Testis (tissue), 5 donors: ENCODE data around the gene CHRNE. TPM values are rescaled to one million over a fixed set of nuclear protein-coding genes. Genes with fewer than 3 reads are reported as not detected.
A peak's percentile ranks its signal among the peaks of the same experiment; 100 is the strongest.

Source experiments
- DNase-seq: peaks from one replicate; pipeline ENCODE4 v3.0.0-alpha.2; 2019
- H3K27ac ChIP-seq, 2 donors: fragments of 200-600 bp; sonication (generic); one replicate each; pipeline ENCODE4 v1.5.1; 2019
- H3K27me3 ChIP-seq: fragments of 200-600 bp; sonication (generic); one replicate; pipeline ENCODE4 v1.5.1; 2019
- H3K36me3 ChIP-seq: fragments of 200-600 bp; sonication (generic); one replicate; pipeline ENCODE4 v1.5.1; 2017; ENCODE audit warnings: low read depth; ENCODE audit errors: missing control alignments
- H3K4me1 ChIP-seq: fragments of 200-600 bp; sonication (generic); one replicate; pipeline ENCODE4 v1.5.1; 2019
- H3K4me3 ChIP-seq, 2 donors: fragments of 200-600 bp; sonication (generic); one replicate each; pipeline ENCODE4 v1.5.1; 2017 to 2019
- H3K9me3 ChIP-seq: fragments of 200-600 bp; sonication (generic); one replicate; pipeline ENCODE4 v1.5.1; 2017
- CTCF ChIP-seq, 3 experiments: fragments of 450-650 bp in 2 of 3; fragments of 200-600 bp in 1 of 3; sonication (generic) in 1 of 3; IDR thresholded peaks; one replicate each; pipeline ENCODE4 v1.5.1; 2016 to 2019; ENCODE audit warnings: antibody characterized with exemption in 3 of 3, mild to moderate bottlenecking in 2 of 3, moderate library complexity in 1 of 3
- POLR2A ChIP-seq: fragments of 450-650 bp; IDR thresholded peaks from one replicate; pipeline ENCODE4 v1.6.1; 2017; ENCODE audit warnings: antibody characterized with exemption, mild to moderate bottlenecking, moderate library complexity
- WGBS, 2 donors: methylation state at CpG; one replicate each; pipeline ENCODE4 v1.1.5; 2018; 5-methylcytosine and 5-hydroxymethylcytosine counted together
- intact Hi-C: fragments of 100-400 bp; cut with DNase I; formaldehyde crosslinking; loops from one replicate; pipeline ENCODE4 v1.15.1; 2023; ENCODE audit warnings: low total_unique reads
- long read RNA-seq, 2 donors: transcript quantifications; one replicate each; lab custom pipeline, GENCODE V29; 2026
- polyA plus RNA-seq: library from polyadenylated mRNA; stranded (reverse); fragments of 350-450 nt; fragmentation: Illumina TruSeq; extraction: RNeasy Lipid Tissue Mini Kit (QIAGEN cat#74804); gene quantifications from one replicate; pipeline ENCODE4 v1.2.3, GENCODE V29; 2014; ENCODE audit warnings: low read depth, low replicate concordance; ENCODE audit not compliant: insufficient read depth
- total RNA-seq, 2 donors: library from RNA; depleted of rRNA; stranded (reverse); fragments of >200 nt; gene quantifications; one replicate each; pipeline ENCODE4 v1.2.3, GENCODE V29; 2016

Gene CHRNE
- total RNA-seq (1 to 10 TPM; 1.4 to 2.6 TPM), polyA plus RNA-seq (1.4 TPM)
- long read RNA-seq, donor 1: 0 reads
- long read RNA-seq, donor 2: 0 reads

- TF ChIP-seq CTCF (IDR thresholded peaks at IDR 0.05) (peak; percentile 57 to 82 (median 80)), POLR2A (no peak)
- WGBS, 2 donors: 29 to 31% methylated on average over 10 of the region's 10 CpGs
- intact Hi-C loops: no loop called here
- Histone ChIP-seq H3K27me3 (no peaks in the 10 kb centered on the region), H3K36me3 (no peaks in the 10 kb centered on the region), H3K4me1 (peaks cover 8% of the 10 kb centered on the region), H3K9me3 (no peaks in the 10 kb centered on the region), H3K4me3 (peak within 1 kb of the TSS; percentile 20 to 42), H3K27ac (no peak within 1 kb of the TSS)
- peak; percentile 93 for DNase-seq
Measured at GRCh38 chr17:4903051-4903818, at the start of gene CHRNE. CHRNE (minus strand) TSS chr17:4903098; CDS start chr17:4903063, 35 bp downstream.

- intact Hi-C loops: no loop called here
- peaks cover 7% of the 10 kb centered on the region for H3K4me1 ChIP-seq
- DNase-seq: no peak
Measured at GRCh38 chr17:4951486-4951885, 48.6 kb upstream of the CHRNE start.

GRCh38 chr17:4950746-4951204, 47.9 kb upstream of the CHRNE start, which contains the start of gene ENO3:
ENO3 (plus strand) TSS chr17:4951119; CDS start chr17:4951830, 711 bp downstream.
- no peaks in the 10 kb centered on the region for H3K9me3 ChIP-seq
- WGBS, 2 donors: 30 to 31% methylated on average over 7 of the region's 7 CpGs
- no peaks in the 10 kb centered on the region for H3K27me3 ChIP-seq
- H3K4me1 ChIP-seq: peaks cover 14% of the 10 kb centered on the region
- DNase-seq: no peak
- H3K27ac ChIP-seq: peak within 1 kb of the TSS in 1 of 2 donors; percentile 91
- TF ChIP-seq POLR2A (no peak), CTCF (IDR thresholded peaks at IDR 0.05) (no peak)
- no peaks in the 10 kb centered on the region for H3K36me3 ChIP-seq
- peak within 1 kb of the TSS; percentile 90 to 99 for H3K4me3 ChIP-seq
- intact Hi-C loops: no loop called here

More at GRCh38 chr17:4951486-4951885, 48.6 kb upstream of the CHRNE start:
- Histone ChIP-seq H3K36me3 (no peaks in the 10 kb centered on the region), H3K27ac (no peak overlapping the region), H3K9me3 (no peaks in the 10 kb centered on the region), H3K4me3 (no peak overlapping the region), H3K27me3 (no peaks in the 10 kb centered on the region)
- 65 to 68% methylated on average over 3 of the region's 3 CpGs for WGBS, 2 donors
- TF ChIP-seq CTCF (IDR thresholded peaks at IDR 0.05) (no peak), POLR2A (no peak)

- H3K27me3 ChIP-seq: no peaks in the 10 kb centered on the region
- TF ChIP-seq POLR2A (no peak), CTCF (IDR thresholded peaks at IDR 0.05) (no peak)
- no peak for DNase-seq
- peaks cover 17% of the 10 kb centered on the region for H3K4me1 ChIP-seq
- H3K27ac ChIP-seq: peak overlapping the region in 1 of 2 donors; percentile 91
- 11 to 20% methylated on average over 19 to 26 of the region's 52 CpGs for WGBS, 2 donors
- peak overlapping the region; percentile 90 to 99 for H3K4me3 ChIP-seq
- H3K9me3 ChIP-seq: no peaks in the 10 kb centered on the region
- intact Hi-C loops: no loop called here
- H3K36me3 ChIP-seq: no peaks in the 10 kb centered on the region
Measured at GRCh38 chr17:4950075-4950745, 47.3 kb upstream of the CHRNE start.
